Measurements from ENCODE around the gene GPATCH8. TPM values are rescaled to one million over a fixed set of nuclear protein-coding genes. Genes with fewer than 3 reads are reported as not detected.

The GPATCH8 gene
- total RNA-seq, 2 donors from 2014 or later = 25.7 to 33.9 TPM

DNA sequence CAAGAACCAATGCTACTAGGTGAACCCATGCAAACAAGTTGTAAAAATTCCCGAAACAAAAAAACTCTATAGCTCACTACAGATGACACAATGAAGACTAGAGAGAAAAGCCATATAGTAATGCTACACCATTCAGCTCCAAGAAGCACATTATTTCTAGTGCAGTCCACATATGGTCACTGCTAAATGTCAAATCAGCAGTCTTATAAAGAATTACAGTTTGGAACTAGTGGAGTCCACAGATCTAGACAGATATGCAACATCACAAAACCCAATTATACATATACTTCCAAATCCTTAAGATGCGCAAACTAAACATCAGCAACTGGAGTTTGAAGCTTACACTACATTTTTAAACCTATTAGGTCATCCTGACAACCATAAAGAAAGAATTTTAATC lies 33.5 kb downstream of the GPATCH8 start:
- intact Hi-C loops (cut with DNase I) = no loop called here
- no peak overlapping the region for H3K27ac ChIP-seq
- 94 to 96% methylated on average over 2 of the region's 2 CpGs for WGBS, 2 donors

DNA sequence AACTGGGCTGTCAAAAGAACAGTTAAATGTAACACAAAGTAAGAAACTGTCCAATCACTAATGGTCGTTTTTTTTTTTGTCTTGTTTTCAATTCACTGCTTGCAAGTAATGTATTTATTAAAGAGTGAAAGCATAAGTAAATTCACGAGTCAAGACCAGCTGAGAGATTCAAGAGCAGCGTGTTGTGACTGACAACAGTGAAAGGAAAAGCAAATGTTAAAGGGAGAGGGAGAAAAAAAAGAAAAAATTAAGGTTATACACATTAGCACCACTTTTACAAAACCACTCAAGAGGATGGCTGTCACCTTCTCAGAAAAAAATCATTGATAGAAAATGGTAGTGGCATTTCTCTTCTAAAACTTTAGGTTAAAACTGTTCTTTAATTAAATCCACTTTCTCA lies 36.1 kb downstream of the GPATCH8 start:
- ATAC-seq = no peak
- Histone ChIP-seq H3K36me3 (replicated peaks in 1 of 2; ENCODE audit: insufficient read depth in 1 of 2, low read depth in 2 of 2) (no peaks in the 10 kb centered on the region), H3K9me3 (no peaks in the 10 kb centered on the region), H3K27ac (no peak overlapping the region), H3K4me3 (no peak overlapping the region), H3K4me1 (peaks cover 15% of the 10 kb centered on the region), H3K27me3 (no peaks in the 10 kb centered on the region)
- no peak for DNase-seq
- intact Hi-C loops (cut with DNase I) = no loop called here
- 14 to 26% methylated on average over 3 of the region's 3 CpGs for WGBS, 2 donors
- no peak for TF ChIP-seq POLR2A (IDR thresholded peaks at IDR 0.05)
- TF ChIP-seq, protein P1, sequence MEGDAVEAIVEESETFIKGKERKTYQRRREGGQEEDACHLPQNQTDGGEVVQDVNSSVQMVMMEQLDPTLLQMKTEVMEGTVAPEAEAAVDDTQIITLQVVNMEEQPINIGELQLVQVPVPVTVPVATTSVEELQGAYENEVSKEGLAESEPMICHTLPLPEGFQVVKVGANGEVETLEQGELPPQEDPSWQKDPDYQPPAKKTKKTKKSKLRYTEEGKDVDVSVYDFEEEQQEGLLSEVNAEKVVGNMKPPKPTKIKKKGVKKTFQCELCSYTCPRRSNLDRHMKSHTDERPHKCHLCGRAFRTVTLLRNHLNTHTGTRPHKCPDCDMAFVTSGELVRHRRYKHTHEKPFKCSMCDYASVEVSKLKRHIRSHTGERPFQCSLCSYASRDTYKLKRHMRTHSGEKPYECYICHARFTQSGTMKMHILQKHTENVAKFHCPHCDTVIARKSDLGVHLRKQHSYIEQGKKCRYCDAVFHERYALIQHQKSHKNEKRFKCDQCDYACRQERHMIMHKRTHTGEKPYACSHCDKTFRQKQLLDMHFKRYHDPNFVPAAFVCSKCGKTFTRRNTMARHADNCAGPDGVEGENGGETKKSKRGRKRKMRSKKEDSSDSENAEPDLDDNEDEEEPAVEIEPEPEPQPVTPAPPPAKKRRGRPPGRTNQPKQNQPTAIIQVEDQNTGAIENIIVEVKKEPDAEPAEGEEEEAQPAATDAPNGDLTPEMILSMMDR (IDR thresholded peaks at IDR 0.05) = no peak

More for the DNA sequence above, 33.5 kb downstream of the GPATCH8 start:
- ATAC-seq = no peak
- Histone ChIP-seq H3K4me3 (no peak overlapping the region), H3K27me3 (no peaks in the 10 kb centered on the region), H3K36me3 (replicated peaks in 1 of 2; ENCODE audit: insufficient read depth in 1 of 2, low read depth in 2 of 2) (no peaks in the 10 kb centered on the region), H3K9me3 (no peaks in the 10 kb centered on the region), H3K4me1 (peaks cover 15% of the 10 kb centered on the region)
- no peak for TF ChIP-seq POLR2A (IDR thresholded peaks at IDR 0.05)
- TF ChIP-seq, protein P1 (IDR thresholded peaks at IDR 0.05) = no peak
- DNase-seq = no peak

DNA sequence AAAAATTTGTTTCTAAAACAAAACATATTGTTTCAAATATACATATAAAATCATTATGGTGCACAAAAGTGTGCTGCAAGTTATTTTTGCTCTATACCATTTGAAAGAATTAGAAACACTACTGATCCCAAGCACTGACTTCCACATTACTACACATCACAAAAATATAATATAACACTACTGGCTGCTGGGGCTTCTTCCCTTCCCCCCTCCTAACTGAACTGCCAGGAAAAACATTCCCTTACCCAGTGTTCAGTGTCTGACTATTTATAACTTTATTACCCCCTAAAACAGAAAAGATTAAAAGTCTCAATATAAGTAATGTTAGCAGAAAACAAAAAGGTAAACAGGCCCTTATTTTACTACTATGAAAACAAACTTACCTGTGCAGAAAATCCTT lies 36.9 kb downstream of the GPATCH8 start:
- intact Hi-C loops (cut with DNase I) = no loop called here
- ATAC-seq = no peak
- TF ChIP-seq, protein P1 (IDR thresholded peaks at IDR 0.05) = no peak
- TF ChIP-seq POLR2A (IDR thresholded peaks at IDR 0.05) = no peak
- no peaks in the 10 kb centered on the region for H3K27me3 ChIP-seq
- H3K27ac ChIP-seq = no peak overlapping the region
- no peaks in the 10 kb centered on the region for H3K9me3 ChIP-seq
- no peaks in the 10 kb centered on the region for H3K36me3 ChIP-seq (replicated peaks in 1 of 2; ENCODE audit: insufficient read depth in 1 of 2, low read depth in 2 of 2)
- peaks cover 9% of the 10 kb centered on the region for H3K4me1 ChIP-seq
- DNase-seq = no peak
- H3K4me3 ChIP-seq = no peak overlapping the region

DNA sequence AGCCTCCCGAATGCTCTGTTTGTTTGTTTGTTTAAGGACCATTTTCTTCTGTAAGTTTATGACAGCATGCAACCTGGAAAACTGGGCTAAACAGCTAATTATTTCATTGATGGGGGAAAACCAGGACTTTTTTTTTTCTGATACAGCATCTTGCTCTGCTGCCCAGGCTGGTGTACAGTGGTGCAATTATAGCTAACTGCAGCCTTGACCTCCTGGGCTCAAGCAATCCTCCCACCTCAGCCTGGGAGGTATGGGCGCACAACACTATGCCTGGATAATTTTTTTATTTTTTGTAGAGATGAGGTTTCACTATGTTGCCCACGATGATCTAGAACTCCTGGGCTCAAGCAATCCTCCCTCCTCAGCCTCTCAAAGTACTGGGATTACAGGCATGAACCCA lies 37.3 kb downstream of the GPATCH8 start:
- no peak overlapping the region for H3K27ac ChIP-seq
- H3K4me1 ChIP-seq = peaks cover 7% of the 10 kb centered on the region
- DNase-seq (no peak), ATAC-seq (no peak)
- intact Hi-C loops (cut with DNase I) = no loop called here
- TF ChIP-seq POLR2A (IDR thresholded peaks at IDR 0.05) = no peak
- TF ChIP-seq, protein P1 (IDR thresholded peaks at IDR 0.05) = no peak
- H3K4me3 ChIP-seq = no peak overlapping the region
- 84 to 89% methylated on average over 3 of the region's 3 CpGs for WGBS, 2 donors
- no peaks in the 10 kb centered on the region for H3K9me3 ChIP-seq
- no peaks in the 10 kb centered on the region for H3K27me3 ChIP-seq
- H3K36me3 ChIP-seq (replicated peaks in 1 of 2; ENCODE audit: insufficient read depth in 1 of 2, low read depth in 2 of 2) = no peaks in the 10 kb centered on the region

DNA sequence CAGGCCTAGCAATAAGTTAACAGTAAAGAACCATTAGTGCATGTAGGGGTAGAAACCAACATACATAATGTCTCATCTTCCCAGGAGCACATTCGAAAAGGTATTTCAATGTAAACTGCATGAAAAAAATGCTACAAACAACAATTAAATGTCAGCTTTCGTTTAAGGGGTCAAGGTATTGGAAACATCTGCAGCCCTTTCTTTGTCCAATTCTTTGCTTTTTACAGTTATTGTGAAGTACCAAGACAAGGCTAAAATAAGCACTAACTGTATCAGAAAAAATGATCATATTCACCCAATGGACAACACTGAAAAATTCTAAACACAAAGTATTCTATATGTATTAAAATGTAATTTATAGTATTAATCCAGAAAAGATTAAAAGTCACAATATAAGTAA lies 37.9 kb downstream of the GPATCH8 start:
- no peaks in the 10 kb centered on the region for H3K27me3 ChIP-seq
- no peak for TF ChIP-seq POLR2A (IDR thresholded peaks at IDR 0.05)
- 93 to 98% methylated on average over 2 of the region's 2 CpGs for WGBS, 2 donors
- H3K9me3 ChIP-seq = no peaks in the 10 kb centered on the region
- no peaks in the 10 kb centered on the region for H3K36me3 ChIP-seq (replicated peaks in 1 of 2; ENCODE audit: insufficient read depth in 1 of 2, low read depth in 2 of 2)
- H3K4me3 ChIP-seq = no peak overlapping the region
- peaks cover 7% of the 10 kb centered on the region for H3K4me1 ChIP-seq
- ATAC-seq = no peak
- H3K27ac ChIP-seq = no peak overlapping the region
- no peak for DNase-seq
- intact Hi-C loops (cut with DNase I) = no loop called here

Data from body of pancreas (tissue), 4 donors.